ENCODE results near the gene DPP6.

DNA sequence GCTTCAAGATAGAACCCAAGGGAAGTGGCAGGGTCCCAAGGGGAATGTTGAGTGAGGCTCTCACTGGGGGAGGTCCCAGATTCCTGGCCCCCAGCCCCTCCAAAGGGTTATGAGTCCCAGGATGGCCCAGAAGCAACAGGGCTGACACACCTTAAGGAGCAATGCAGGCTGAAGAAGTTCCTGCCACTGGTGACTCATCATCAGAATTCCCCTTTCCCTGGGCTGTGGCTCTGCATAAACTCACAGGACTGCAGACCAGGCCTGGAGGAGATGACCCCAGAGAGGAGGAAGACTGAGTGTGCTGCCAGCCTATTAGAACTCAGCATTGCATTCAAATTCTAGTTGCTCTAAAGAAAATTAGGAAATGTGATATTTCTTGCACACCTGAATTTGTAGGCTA is 126.7 kb downstream of the DPP6 start:
- TF ChIP-seq, protein P1, sequence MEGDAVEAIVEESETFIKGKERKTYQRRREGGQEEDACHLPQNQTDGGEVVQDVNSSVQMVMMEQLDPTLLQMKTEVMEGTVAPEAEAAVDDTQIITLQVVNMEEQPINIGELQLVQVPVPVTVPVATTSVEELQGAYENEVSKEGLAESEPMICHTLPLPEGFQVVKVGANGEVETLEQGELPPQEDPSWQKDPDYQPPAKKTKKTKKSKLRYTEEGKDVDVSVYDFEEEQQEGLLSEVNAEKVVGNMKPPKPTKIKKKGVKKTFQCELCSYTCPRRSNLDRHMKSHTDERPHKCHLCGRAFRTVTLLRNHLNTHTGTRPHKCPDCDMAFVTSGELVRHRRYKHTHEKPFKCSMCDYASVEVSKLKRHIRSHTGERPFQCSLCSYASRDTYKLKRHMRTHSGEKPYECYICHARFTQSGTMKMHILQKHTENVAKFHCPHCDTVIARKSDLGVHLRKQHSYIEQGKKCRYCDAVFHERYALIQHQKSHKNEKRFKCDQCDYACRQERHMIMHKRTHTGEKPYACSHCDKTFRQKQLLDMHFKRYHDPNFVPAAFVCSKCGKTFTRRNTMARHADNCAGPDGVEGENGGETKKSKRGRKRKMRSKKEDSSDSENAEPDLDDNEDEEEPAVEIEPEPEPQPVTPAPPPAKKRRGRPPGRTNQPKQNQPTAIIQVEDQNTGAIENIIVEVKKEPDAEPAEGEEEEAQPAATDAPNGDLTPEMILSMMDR (IDR thresholded peaks at IDR 0.05), result no peak
- no peak for TF ChIP-seq POLR2AphosphoS5 (IDR thresholded peaks at IDR 0.05)
- TF ChIP-seq POLR2A (IDR thresholded peaks at IDR 0.05), result no peak
